SU-DHL-6 (cell line): ENCODE data around the gene ANXA5.

ENCODE experiments used
- H2AFZ ChIP-seq: fragments of 200-600 bp; sonication (generic); 2 replicates; pipeline ENCODE4 v1.6.1; 2014; ENCODE audit warnings: low read depth, mild to moderate bottlenecking, moderate library complexity, mixed read lengths, antibody characterized with exemption, low read length; ENCODE audit not compliant: severe bottlenecking
- H3F3A ChIP-seq: fragments of 200-600 bp; shearing (Covaris generic); 2 replicates; pipeline ENCODE4 v1.6.0; 2016; ENCODE audit warnings: antibody characterized with exemption, mild to moderate bottlenecking; ENCODE audit not compliant: insufficient read depth
- H3K27ac ChIP-seq: fragments of 200-600 bp; sonication (generic); 2 replicates; pipeline ENCODE4 v1.5.1; 2016; ENCODE audit warnings: low read depth, mild to moderate bottlenecking, low read length, moderate library complexity, mixed read lengths
- H3K27me3 ChIP-seq: fragments of 200-600 bp; sonication (generic), shearing (Covaris generic); 2 replicates; pipeline ENCODE4 v1.6.0; 2014; ENCODE audit warnings: mild to moderate bottlenecking, low read length
- H3K36me3 ChIP-seq: fragments of 200-600 bp; sonication (generic); 2 replicates; pipeline ENCODE4 v1.6.1; 2014; ENCODE audit warnings: mild to moderate bottlenecking, low read length, mixed read lengths
- H3K4me2 ChIP-seq: fragments of 300-600, 200-600 bp; shearing (Covaris generic), sonication (generic); 2 replicates; pipeline ENCODE4 v1.6.0; 2014; ENCODE audit warnings: low read length, low read depth, mild to moderate bottlenecking; ENCODE audit not compliant: poor library complexity, severe bottlenecking
- H3K4me3 ChIP-seq: fragments of 200-600 bp; sonication (generic); 2 replicates; pipeline ENCODE4 v1.5.1; 2014; ENCODE audit warnings: antibody characterized with exemption, low read length, mild to moderate bottlenecking, mixed read lengths; ENCODE audit not compliant: insufficient read depth, poor library complexity, severe bottlenecking
- H3K79me2 ChIP-seq: fragments of 200-600 bp; sonication (generic); 2 replicates; pipeline ENCODE4 v1.6.1; 2014; ENCODE audit warnings: mild to moderate bottlenecking, low read length, moderate library complexity; ENCODE audit not compliant: insufficient read depth
- H3K9ac ChIP-seq: fragments of 200-600 bp; sonication (generic); 2 replicates; pipeline ENCODE4 v1.7.0; 2014; ENCODE audit warnings: mild to moderate bottlenecking, low read length
- H3K9me2 ChIP-seq: fragments of 200-600 bp; sonication (generic); replicated peaks from 2 replicates; pipeline ENCODE4 v1.6.1; 2014; ENCODE audit warnings: low read length; ENCODE audit not compliant: insufficient read depth
- H3K9me3 ChIP-seq: fragments of 200-600 bp; sonication (generic); 2 replicates; pipeline ENCODE4 v1.6.1; 2014; ENCODE audit warnings: low read length, mixed read lengths; ENCODE audit not compliant: insufficient read depth
- H4K20me1 ChIP-seq: fragments of 200-600 bp; sonication (generic); 2 replicates; pipeline ENCODE4 v1.6.1; 2014; ENCODE audit warnings: low read depth, mild to moderate bottlenecking, antibody characterized with exemption, low read length, moderate library complexity, mixed read lengths
- CTCF ChIP-seq: fragments of 200-600 bp; sonication (generic); IDR thresholded peaks from one replicate; pipeline ENCODE4 v1.5.1; 2017; ENCODE audit warnings: antibody characterized with exemption, mild to moderate bottlenecking, low read length, moderate library complexity; ENCODE audit not compliant: insufficient read depth, poor library complexity, severe bottlenecking
- EZH2phosphoT487 ChIP-seq: fragments of 200-600 bp; sonication (generic), shearing (Covaris generic); conservative IDR thresholded peaks from 2 replicates; pipeline ENCODE4 v1.6.1; 2018; ENCODE audit warnings: mild to moderate bottlenecking, antibody characterized with exemption, low read length, moderate library complexity, mixed read lengths

ANXA5 gene

DNA sequence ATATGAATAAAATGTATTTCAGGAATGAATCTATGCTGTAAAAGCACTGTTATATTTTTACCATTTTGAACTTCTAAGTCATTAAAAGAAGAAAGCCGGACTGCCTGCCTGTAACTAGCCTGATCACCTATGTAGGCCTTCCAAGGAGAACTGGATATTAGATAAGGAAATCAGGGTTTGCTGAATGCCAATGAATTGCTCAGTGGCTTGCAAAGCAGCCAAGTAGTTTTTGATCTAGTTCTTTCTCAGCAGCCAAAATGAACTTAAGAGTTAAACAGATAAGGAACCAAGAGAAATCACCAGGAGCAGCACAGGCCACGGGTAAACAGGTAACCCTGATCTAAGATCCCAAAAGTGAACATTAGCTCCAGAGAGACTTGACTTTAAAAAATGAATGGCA lies 3.3 kb downstream of the ANXA5 start:
- no peak overlapping the region for H2AFZ ChIP-seq
- H3K4me3 ChIP-seq: no peak overlapping the region
- H3K9me2 ChIP-seq: no peaks in the 10 kb centered on the region
- H3K9me3 ChIP-seq: no peaks in the 10 kb centered on the region
- TF ChIP-seq CTCF (no peak), EZH2phosphoT487 (no peak)
- no peaks in the 10 kb centered on the region for H3K27me3 ChIP-seq
- H3F3A ChIP-seq: 0 out of 2 replicates have a peak, but pooled peaks cover 3% of the 10 kb centered on the region
- no peaks in the 10 kb centered on the region for H3K36me3 ChIP-seq
- H3K79me2 ChIP-seq: no peaks in the 10 kb centered on the region
- no peak overlapping the region for H3K27ac ChIP-seq
- no peak overlapping the region for H3K4me2 ChIP-seq
- H4K20me1 ChIP-seq: no peaks in the 10 kb centered on the region
- H3K9ac ChIP-seq: no peak overlapping the region

- TF ChIP-seq EZH2phosphoT487: no peak
- no peak for TF ChIP-seq CTCF
- Histone ChIP-seq H3K36me3 (no peaks in the 10 kb centered on the region), H3F3A (no peaks in the 10 kb centered on the region), H4K20me1 (no peaks in the 10 kb centered on the region), H3K9me2 (no peaks in the 10 kb centered on the region), H3K4me3 (no peak overlapping the region), H3K9me3 (no peaks in the 10 kb centered on the region), H3K4me2 (no peak overlapping the region), H2AFZ (no peak overlapping the region), H3K27me3 (no peaks in the 10 kb centered on the region), H3K27ac (no peak overlapping the region), H3K9ac (no peak overlapping the region), H3K79me2 (no peaks in the 10 kb centered on the region)
Observed at GRCh38 chr4:121692261-121692660, 4.5 kb downstream of the ANXA5 start.

DNA sequence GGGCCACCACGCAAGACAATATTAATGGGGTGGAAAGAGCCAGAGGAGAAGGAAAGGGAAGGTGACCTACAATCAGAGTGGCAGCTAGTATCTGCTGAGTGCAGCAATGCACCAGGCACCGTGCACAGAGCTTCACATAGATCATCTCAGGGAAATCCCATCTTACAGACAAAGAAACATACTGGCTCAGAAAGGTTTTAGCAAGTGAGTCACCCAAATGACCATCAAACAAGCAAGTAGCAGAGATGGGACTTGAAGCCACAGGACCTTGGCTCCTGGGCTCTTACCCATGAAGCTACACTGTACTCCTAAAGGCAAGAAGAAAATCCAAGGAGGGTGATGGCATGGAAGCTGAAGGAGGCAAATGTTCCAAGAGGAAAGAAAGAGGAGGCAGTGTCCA lies 6.8 kb downstream of the ANXA5 start:
- Histone ChIP-seq H3K27ac (no peak overlapping the region), H3K4me3 (no peak overlapping the region), H3K4me2 (no peak overlapping the region), H3F3A (no peaks in the 10 kb centered on the region), H3K9ac (no peak overlapping the region), H3K79me2 (no peaks in the 10 kb centered on the region), H3K36me3 (no peaks in the 10 kb centered on the region), H3K27me3 (no peaks in the 10 kb centered on the region), H3K9me2 (no peaks in the 10 kb centered on the region), H4K20me1 (no peaks in the 10 kb centered on the region), H3K9me3 (no peaks in the 10 kb centered on the region), H2AFZ (no peak overlapping the region)
- no peak for TF ChIP-seq EZH2phosphoT487
- TF ChIP-seq CTCF: no peak
